GM23338 (cell line): Measurements from ENCODE around the gene F3.

ENCODE experiments used
- CREB1 ChIP-seq: fragments of 250-450 bp; sonication (Bioruptor Pico); IDR thresholded peaks from 2 replicates; pipeline ENCODE4 v1.5.0; 2020; ENCODE audit warnings: low read depth, mild to moderate bottlenecking, moderate library complexity
- CTCF ChIP-seq, 2 experiments: fragments of 200-600 bp in 1 of 2; sonication (generic) in 1 of 2; conservative IDR thresholded peaks; 2 replicates each; pipeline versions ENCODE4 v1.5.1 to v1.6.1; 2016 to 2017; ENCODE audit warnings: antibody characterized with exemption in 2 of 2, low read depth in 2 of 2, mild to moderate bottlenecking in 2 of 2, moderate library complexity in 1 of 2
- ETS1 ChIP-seq: IDR thresholded peaks from 2 replicates; pipeline ENCODE4 v1.6.1; 2016; ENCODE audit warnings: antibody characterized with exemption
- EZH2 ChIP-seq: fragments of 200-600 bp; sonication (generic); IDR thresholded peaks from one replicate; pipeline ENCODE4 v1.8.0; 2017; ENCODE audit warnings: antibody characterized with exemption, mild to moderate bottlenecking, low read depth; ENCODE audit not compliant: unreplicated experiment
- EZH2phosphoT487 ChIP-seq: fragments of 200-600 bp; sonication (generic); IDR thresholded peaks from one replicate; pipeline ENCODE4 v1.8.1; 2018; ENCODE audit warnings: antibody characterized with exemption; ENCODE audit not compliant: unreplicated experiment
- JUNB ChIP-seq: IDR thresholded peaks from one replicate; pipeline ENCODE4 v1.6.1; 2016; ENCODE audit warnings: antibody characterized with exemption; ENCODE audit not compliant: unreplicated experiment
- NANOG ChIP-seq: IDR thresholded peaks from 2 replicates; pipeline ENCODE4 v1.6.1; 2016; ENCODE audit warnings: antibody characterized with exemption, borderline replicate concordance
- POLR2AphosphoS5 ChIP-seq: IDR thresholded peaks from 2 replicates; pipeline ENCODE4 v1.6.1; 2016; ENCODE audit warnings: antibody characterized with exemption, low read depth
- REST ChIP-seq: IDR thresholded peaks from one replicate; pipeline ENCODE4 v1.6.1; 2018; ENCODE audit warnings: antibody characterized with exemption; ENCODE audit not compliant: unreplicated experiment
- STAT1 ChIP-seq: IDR thresholded peaks from one replicate; pipeline ENCODE4 v1.6.1; 2016; ENCODE audit warnings: antibody characterized with exemption; ENCODE audit not compliant: unreplicated experiment
- ZNF114 ChIP-seq: fragments of 250-450 bp; sonication (Bioruptor Pico); IDR thresholded peaks from 2 replicates; pipeline ENCODE4 v1.5.0; 2020; ENCODE audit warnings: mild to moderate bottlenecking, moderate library complexity
- ZNF331 ChIP-seq: fragments of 250-450 bp; sonication (Bioruptor Pico); IDR thresholded peaks from 2 replicates; pipeline ENCODE4 v1.5.0; 2020; ENCODE audit warnings: low read depth, mild to moderate bottlenecking, moderate library complexity

- TF ChIP-seq POLR2AphosphoS5: no peak
- TF ChIP-seq CTCF (conservative IDR thresholded peaks at IDR 0.05; ENCODE audit: low read depth in 2 of 2): no peak
- TF ChIP-seq REST: no peak
- no peak for TF ChIP-seq EZH2
- no peak for TF ChIP-seq EZH2phosphoT487
- TF ChIP-seq JUNB: no peak
- TF ChIP-seq NANOG: no peak
- no peak for TF ChIP-seq ETS1
- no peak for TF ChIP-seq CREB1 (CRISPR knock-in tag)
- no peak for TF ChIP-seq ZNF331 (CRISPR knock-in tag)
- TF ChIP-seq STAT1: no peak
- TF ChIP-seq ZNF114 (CRISPR knock-in tag): no peak
Observed at GRCh38 chr1:94578856-94579255, 37.3 kb upstream of the F3 start.
